ENCODE results near the gene TRMU. TPM values are rescaled to one million over a fixed set of nuclear protein-coding genes. Genes with fewer than 3 reads are reported as not detected.

The TRMU gene
- total RNA-seq, 4 donors from 2014 or later = 35.2 to 101 (median 83.3) TPM

- H3K4me1 ChIP-seq = peaks cover 0 to 8% (median 0%) of the 10 kb centered on the region in 4 donors
- H3K9me3 ChIP-seq = no peaks in the 10 kb centered on the region
- H3K27me3 ChIP-seq = no peaks in the 10 kb centered on the region
- no peak overlapping the region for H3K4me3 ChIP-seq
- no peak overlapping the region for H3K27ac ChIP-seq
- peaks cover 0 to 74% (median 0%) of the 10 kb centered on the region in 3 donors for H3K36me3 ChIP-seq
- TF ChIP-seq POLR2A (IDR thresholded peaks at IDR 0.05) = no peak
- TF ChIP-seq CTCF (IDR thresholded peaks at IDR 0.05) = no peak
- no peak for DNase-seq
Observed at GRCh38 chr22:46339956-46340355, 4.4 kb downstream of the TRMU start.

DNA sequence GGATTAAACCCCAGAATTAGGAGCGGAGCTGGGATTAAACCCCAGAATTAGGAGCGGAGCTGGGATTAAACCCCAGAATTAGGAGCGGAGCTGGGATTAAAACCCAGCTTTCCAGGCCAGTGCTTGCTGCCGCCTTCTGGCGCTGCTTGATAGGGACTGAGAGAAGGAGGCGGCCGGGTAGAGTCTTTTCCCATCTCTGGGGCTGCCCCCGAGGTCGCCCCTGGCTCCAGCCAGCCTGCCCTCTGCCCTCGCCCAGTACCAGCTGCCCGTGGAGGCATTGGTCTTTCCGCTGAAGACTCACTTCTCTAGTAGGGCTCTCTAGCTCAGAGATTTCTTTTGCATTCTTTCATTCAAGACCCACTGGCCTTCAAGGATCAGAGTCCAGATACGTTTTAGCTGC lies 5.2 kb downstream of the TRMU start:
- Histone ChIP-seq H3K4me3 (no peak overlapping the region), H3K9me3 (no peaks in the 10 kb centered on the region), H3K4me1 (peaks cover 0 to 8% (median 0%) of the 10 kb centered on the region in 4 donors), H3K27me3 (no peaks in the 10 kb centered on the region), H3K36me3 (peaks cover 0 to 82% (median 0%) of the 10 kb centered on the region in 3 donors), H3K27ac (no peak overlapping the region)
- TF ChIP-seq POLR2A (IDR thresholded peaks at IDR 0.05) (no peak), CTCF (IDR thresholded peaks at IDR 0.05) (no peak)
- no peak for DNase-seq

DNA sequence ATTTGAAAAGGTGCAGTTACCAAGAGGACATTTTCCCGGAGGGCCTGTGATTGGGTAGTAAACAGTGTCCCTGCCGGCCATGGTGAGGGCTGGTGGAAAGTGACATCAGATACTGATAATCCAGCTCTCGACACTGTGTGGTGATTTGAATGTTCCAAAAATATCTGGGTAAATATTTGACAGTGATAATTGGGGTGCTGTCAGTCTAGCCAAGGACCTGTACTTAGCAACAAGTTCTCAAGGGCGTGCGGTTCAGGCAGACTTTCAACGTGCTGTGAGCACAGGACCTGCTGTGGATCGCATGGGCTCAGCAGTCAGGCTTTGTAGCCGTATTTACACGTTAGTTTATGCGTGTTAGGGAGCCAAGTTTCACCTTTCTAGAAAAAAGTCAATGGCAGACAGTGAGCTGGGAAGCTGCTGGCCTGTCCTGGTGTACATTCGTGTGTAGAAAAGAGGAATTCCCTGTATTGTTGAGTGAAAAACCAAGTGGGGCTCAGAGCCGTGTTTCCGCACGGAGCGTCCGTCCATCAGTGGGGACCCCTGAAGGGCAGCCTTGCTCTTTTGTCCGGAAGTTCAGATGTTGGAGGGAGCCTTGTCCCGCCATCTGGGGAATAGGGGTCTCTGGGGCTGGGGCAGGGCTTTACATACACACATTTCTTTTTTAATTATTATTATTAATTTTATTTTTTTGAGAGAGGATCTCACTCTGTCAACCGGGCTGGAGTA lies 11.3 kb downstream of the TRMU start:
- no peak overlapping the region for H3K4me3 ChIP-seq
- H3K36me3 ChIP-seq = peaks cover 0 to 99% (median 0%) of the 10 kb centered on the region in 3 donors
- no peak for DNase-seq
- TF ChIP-seq CTCF (IDR thresholded peaks at IDR 0.05) (no peak), POLR2A (IDR thresholded peaks at IDR 0.05) (no peak)
- H3K27me3 ChIP-seq = no peaks in the 10 kb centered on the region
- no peaks in the 10 kb centered on the region for H3K4me1 ChIP-seq
- H3K27ac ChIP-seq = no peak overlapping the region
- H3K9me3 ChIP-seq = no peaks in the 10 kb centered on the region

GRCh38 chr22:46347646-46348045 lies 12.1 kb downstream of the TRMU start:
- TF ChIP-seq POLR2A (IDR thresholded peaks at IDR 0.05) = no peak
- TF ChIP-seq CTCF (IDR thresholded peaks at IDR 0.05) = no peak
- no peak overlapping the region for H3K27ac ChIP-seq
- no peaks in the 10 kb centered on the region for H3K27me3 ChIP-seq
- no peak for DNase-seq
- H3K9me3 ChIP-seq = no peaks in the 10 kb centered on the region
- no peak overlapping the region for H3K4me3 ChIP-seq
- H3K4me1 ChIP-seq = no peaks in the 10 kb centered on the region
- H3K36me3 ChIP-seq = peaks cover 0 to 99% (median 0%) of the 10 kb centered on the region in 3 donors

DNA sequence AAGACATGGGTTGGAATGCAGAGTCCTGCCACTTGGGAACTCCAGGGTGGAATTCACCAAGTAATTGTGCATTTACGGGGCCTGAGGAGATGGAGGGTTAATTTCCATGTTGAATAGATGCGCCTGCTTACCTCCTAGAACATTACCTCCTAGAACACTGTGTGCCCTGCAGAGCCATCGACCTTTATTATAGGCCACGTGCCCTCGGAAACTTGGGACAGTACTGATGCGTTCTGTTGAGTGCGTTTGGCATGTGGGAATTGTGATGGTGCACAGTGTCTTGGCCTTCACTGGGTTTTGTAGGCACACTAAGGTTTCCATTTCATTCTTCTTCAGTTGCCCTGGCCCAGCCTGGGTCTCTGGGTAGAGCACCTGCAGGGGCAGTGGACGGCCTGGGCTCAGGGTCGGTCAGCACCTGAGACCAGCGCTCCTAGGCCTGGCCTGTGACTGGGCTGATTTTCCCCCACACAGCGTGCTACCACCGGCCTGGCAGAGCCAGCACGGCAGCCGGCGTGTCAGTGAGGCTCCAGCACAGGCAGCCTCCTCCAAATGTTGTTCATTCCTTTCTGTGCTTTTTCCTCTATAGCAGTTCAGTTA lies 12.7 kb downstream of the TRMU start:
- no peak overlapping the region for H3K4me3 ChIP-seq
- DNase-seq = no peak
- no peaks in the 10 kb centered on the region for H3K9me3 ChIP-seq
- no peak overlapping the region for H3K27ac ChIP-seq
- H3K27me3 ChIP-seq = no peaks in the 10 kb centered on the region
- no peaks in the 10 kb centered on the region for H3K4me1 ChIP-seq
- H3K36me3 ChIP-seq = peaks cover 0 to 99% (median 0%) of the 10 kb centered on the region in 3 donors
- TF ChIP-seq POLR2A (IDR thresholded peaks at IDR 0.05) = no peak
- no peak for TF ChIP-seq CTCF (IDR thresholded peaks at IDR 0.05)
